GM10266 (cell line): Measurements from ENCODE around the gene CDCP2.

Source experiments
- DNase-seq: peaks from one replicate; pipeline ENCODE4 v3.0.0; 2012; ENCODE audit errors: extremely low spot score
- CTCF ChIP-seq: IDR thresholded peaks from 2 replicates; pipeline ENCODE4 v1.5.1; 2012; ENCODE audit warnings: mild to moderate bottlenecking, low read depth; ENCODE audit not compliant: control insufficient read depth, insufficient read depth; ENCODE audit errors: missing control alignments

CDCP2 gene

GRCh38 chr1:54114955-54115354 is 37.8 kb downstream of the CDCP2 start:
- no peak for DNase-seq
- no peak for TF ChIP-seq CTCF

- DNase-seq = no peak
- no peak for TF ChIP-seq CTCF
Observed at GRCh38 chr1:54114001-54114400, 38.8 kb downstream of the CDCP2 start.

GRCh38 chr1:54112705-54113368 is 40.0 kb downstream of the CDCP2 start:
- DNase-seq = no peak
- no peak for TF ChIP-seq CTCF

- DNase-seq = no peak
- TF ChIP-seq CTCF = no peak
Observed at GRCh38 chr1:54112027-54112426, 40.8 kb downstream of the CDCP2 start.

- DNase-seq = no peak
- TF ChIP-seq CTCF = no peak
Observed at GRCh38 chr1:54111624-54112023, 41.2 kb downstream of the CDCP2 start.

- TF ChIP-seq CTCF = no peak
- DNase-seq = no peak
Observed at GRCh38 chr1:54110996-54111395, 41.8 kb downstream of the CDCP2 start.

GRCh38 chr1:54109129-54110090 is 43.4 kb downstream of the CDCP2 start:
- TF ChIP-seq CTCF = no peak
- no peak for DNase-seq
